Ascending aorta (tissue), 2 donors: ENCODE data around the gene GRB10. TPM values are rescaled to one million over a fixed set of nuclear protein-coding genes. Genes with fewer than 3 reads are reported as not detected.

Source experiments
- DNase-seq, 2 donors: peaks; one replicate each; pipeline ENCODE4 v3.0.0-alpha.2; 2019; ENCODE audit warnings: low spot score in 2 of 2
- H3K27ac ChIP-seq, 2 donors: fragments of 200-600 bp; sonication (generic); one replicate each; pipeline ENCODE4 v1.5.1; 2016 to 2017; ENCODE audit warnings: mild to moderate bottlenecking in 1 of 2
- H3K27me3 ChIP-seq: fragments of 200-600 bp; sonication (generic); one replicate; pipeline ENCODE4 v1.5.1; 2017
- H3K36me3 ChIP-seq, 2 donors: fragments of 200-600 bp; sonication (generic); one replicate each; pipeline ENCODE4 v1.5.1; 2016
- H3K4me1 ChIP-seq, 2 donors: fragments of 200-600 bp; sonication (generic); one replicate each; pipeline ENCODE4 v1.5.1; 2016 to 2017; ENCODE audit warnings: mild to moderate bottlenecking in 1 of 2
- H3K4me3 ChIP-seq, 2 donors: fragments of 200-600 bp; sonication (generic); one replicate each; pipeline ENCODE4 v1.5.1; 2016 to 2017; ENCODE audit warnings: mild to moderate bottlenecking in 1 of 2
- H3K9me3 ChIP-seq, 2 donors: fragments of 200-600 bp; sonication (generic); one replicate each; pipeline ENCODE4 v1.5.1; 2016
- intact Hi-C: fragments of 100-400 bp; cut with DNase I; formaldehyde crosslinking; loops from one replicate; pipeline ENCODE4 v1.15.1; 2023
- total RNA-seq: library from RNA; depleted of rRNA; stranded (reverse); fragments of >200 nt; gene quantifications from one replicate; pipeline ENCODE4 v1.1.0, GENCODE V29; 2016
- TF ChIP-seq, protein P1 (sequence below), 3 experiments: fragments of 200-600 bp in 2 of 3; fragments of 450-650 bp in 1 of 3; sonication (generic) in 2 of 3; IDR thresholded peaks; one replicate each; pipeline ENCODE4 v1.5.1; 2016 to 2019; ENCODE audit warnings: antibody characterized with exemption in 3 of 3, mild to moderate bottlenecking in 1 of 3, moderate library complexity in 1 of 3

Gene GRB10
- total RNA-seq, 1 donor from 2014 or later = 53.4 TPM

DNA sequence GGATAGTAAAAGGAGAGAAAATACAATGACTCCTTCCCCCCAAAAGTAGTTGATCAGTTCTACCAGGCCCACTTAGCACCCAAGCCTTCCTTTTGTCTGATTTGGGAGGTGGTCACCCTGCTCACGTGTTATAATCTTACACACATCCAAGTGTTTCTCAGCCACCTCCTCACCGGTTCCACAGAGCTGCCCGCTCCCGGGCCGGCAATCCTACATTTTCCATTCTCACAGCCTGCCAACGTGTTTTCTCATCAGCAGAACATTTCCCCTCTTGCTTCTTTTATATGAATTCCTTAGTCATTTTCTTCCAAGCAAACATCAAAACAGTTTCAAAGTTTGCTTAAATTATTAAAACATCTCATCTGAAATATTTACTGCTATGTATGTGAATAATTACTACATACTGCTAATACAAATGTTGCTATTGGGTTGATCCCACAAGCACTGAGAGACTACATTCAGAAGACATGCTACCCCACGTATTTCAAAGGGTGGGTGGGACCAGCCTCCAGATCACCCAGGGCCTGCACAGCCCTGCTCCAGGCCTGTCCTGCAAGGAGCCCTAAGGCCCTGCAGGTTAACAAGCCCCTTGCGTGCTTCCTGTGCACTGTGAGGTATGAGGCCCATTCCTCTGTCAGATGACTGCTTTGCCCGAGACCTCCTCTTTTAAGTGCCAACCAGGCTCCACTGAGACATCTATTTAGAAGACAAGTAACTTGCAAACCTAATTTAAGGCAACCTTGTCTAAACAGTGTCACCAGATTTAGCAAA, 75.3 kb downstream of the GRB10 start:
- H3K4me1 ChIP-seq = peaks cover 0 to 36% of the 10 kb centered on the region in 2 donors
- H3K27me3 ChIP-seq = no peaks in the 10 kb centered on the region
- peaks cover 0 to 7% of the 10 kb centered on the region in 2 donors for H3K36me3 ChIP-seq
- no peaks in the 10 kb centered on the region for H3K9me3 ChIP-seq
- peak overlapping the region; percentile 51 to 60 for H3K27ac ChIP-seq
- TF ChIP-seq, protein P1, sequence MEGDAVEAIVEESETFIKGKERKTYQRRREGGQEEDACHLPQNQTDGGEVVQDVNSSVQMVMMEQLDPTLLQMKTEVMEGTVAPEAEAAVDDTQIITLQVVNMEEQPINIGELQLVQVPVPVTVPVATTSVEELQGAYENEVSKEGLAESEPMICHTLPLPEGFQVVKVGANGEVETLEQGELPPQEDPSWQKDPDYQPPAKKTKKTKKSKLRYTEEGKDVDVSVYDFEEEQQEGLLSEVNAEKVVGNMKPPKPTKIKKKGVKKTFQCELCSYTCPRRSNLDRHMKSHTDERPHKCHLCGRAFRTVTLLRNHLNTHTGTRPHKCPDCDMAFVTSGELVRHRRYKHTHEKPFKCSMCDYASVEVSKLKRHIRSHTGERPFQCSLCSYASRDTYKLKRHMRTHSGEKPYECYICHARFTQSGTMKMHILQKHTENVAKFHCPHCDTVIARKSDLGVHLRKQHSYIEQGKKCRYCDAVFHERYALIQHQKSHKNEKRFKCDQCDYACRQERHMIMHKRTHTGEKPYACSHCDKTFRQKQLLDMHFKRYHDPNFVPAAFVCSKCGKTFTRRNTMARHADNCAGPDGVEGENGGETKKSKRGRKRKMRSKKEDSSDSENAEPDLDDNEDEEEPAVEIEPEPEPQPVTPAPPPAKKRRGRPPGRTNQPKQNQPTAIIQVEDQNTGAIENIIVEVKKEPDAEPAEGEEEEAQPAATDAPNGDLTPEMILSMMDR (IDR thresholded peaks at IDR 0.05) = no peak
- DNase-seq = no peak
- no peak overlapping the region for H3K4me3 ChIP-seq
- intact Hi-C loops = no loop called here

- H3K27ac ChIP-seq = peak overlapping the region; percentile 51 to 60
- H3K36me3 ChIP-seq = peaks cover 4 to 15% of the 10 kb centered on the region in 2 donors
- peaks cover 0 to 28% of the 10 kb centered on the region in 2 donors for H3K4me1 ChIP-seq
- H3K4me3 ChIP-seq = no peak overlapping the region
- TF ChIP-seq, protein P1 (IDR thresholded peaks at IDR 0.05) = no peak
- DNase-seq = no peak
- H3K27me3 ChIP-seq = no peaks in the 10 kb centered on the region
- intact Hi-C loops = no loop called here
- H3K9me3 ChIP-seq = no peaks in the 10 kb centered on the region
Observed at GRCh38 chr7:50706469-50706937, 76.2 kb downstream of the GRB10 start.

DNA sequence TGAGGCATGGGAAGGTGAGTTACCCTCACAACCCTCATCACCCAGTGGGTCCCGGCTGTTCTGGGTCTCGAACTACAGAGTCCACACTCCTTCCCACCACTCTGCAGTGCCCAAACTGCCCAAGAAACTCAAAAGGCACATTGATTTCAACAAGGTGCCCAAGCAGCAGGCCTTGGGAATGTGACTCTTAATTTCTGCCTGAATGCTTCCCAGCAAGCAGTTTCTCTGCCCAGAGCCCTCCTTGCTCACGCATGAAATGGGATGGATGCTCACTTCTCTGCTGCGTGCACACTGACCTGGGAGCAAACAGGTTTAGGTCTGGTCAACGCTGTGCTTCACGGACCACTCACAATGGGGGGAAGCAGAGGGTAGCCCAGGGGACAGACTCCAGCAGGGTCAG, 77.9 kb downstream of the GRB10 start:
- Histone ChIP-seq H3K27me3 (no peaks in the 10 kb centered on the region), H3K36me3 (peaks cover 4 to 23% of the 10 kb centered on the region in 2 donors), H3K4me3 (no peak overlapping the region), H3K4me1 (peaks cover 0 to 17% of the 10 kb centered on the region in 2 donors), H3K27ac (no peak overlapping the region), H3K9me3 (no peaks in the 10 kb centered on the region)
- TF ChIP-seq, protein P1 (IDR thresholded peaks at IDR 0.05) = no peak
- no peak for DNase-seq
- intact Hi-C loops = no loop called here

DNA sequence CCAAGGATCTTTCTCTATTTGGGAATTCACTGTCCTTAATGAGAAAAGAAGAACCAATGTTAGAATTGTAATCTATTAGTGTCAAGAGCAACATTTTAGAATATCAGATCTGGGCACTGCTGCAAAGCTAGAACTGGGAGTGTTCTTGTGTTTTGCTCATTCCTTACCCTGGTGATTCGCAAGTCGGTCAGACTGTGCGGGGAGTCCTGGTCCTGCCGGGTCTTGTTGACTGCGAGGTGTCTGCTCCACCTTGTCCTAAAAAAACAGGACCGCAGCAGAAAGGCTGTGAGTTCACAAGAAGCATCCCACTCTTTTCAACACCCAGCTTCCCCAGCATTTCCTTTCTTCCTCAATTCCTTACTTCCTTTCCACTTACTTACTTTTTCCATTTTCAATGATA, 79.0 kb downstream of the GRB10 start:
- intact Hi-C loops = no loop called here
- TF ChIP-seq, protein P1 (IDR thresholded peaks at IDR 0.05) = no peak
- Histone ChIP-seq H3K27me3 (no peaks in the 10 kb centered on the region), H3K36me3 (peaks cover 4 to 23% of the 10 kb centered on the region in 2 donors), H3K4me3 (no peak overlapping the region), H3K4me1 (peaks cover 0 to 17% of the 10 kb centered on the region in 2 donors), H3K9me3 (no peaks in the 10 kb centered on the region), H3K27ac (no peak overlapping the region)
- no peak for DNase-seq

GRCh38 chr7:50699143-50699542, 83.6 kb downstream of the GRB10 start:
- Histone ChIP-seq H3K4me1 (peaks cover 0 to 8% of the 10 kb centered on the region in 2 donors), H3K27me3 (no peaks in the 10 kb centered on the region), H3K9me3 (no peaks in the 10 kb centered on the region), H3K36me3 (peaks cover 4 to 23% of the 10 kb centered on the region in 2 donors), H3K27ac (no peak overlapping the region), H3K4me3 (no peak overlapping the region)
- no peak for DNase-seq
- TF ChIP-seq, protein P1 (IDR thresholded peaks at IDR 0.05) = no peak
- intact Hi-C loops = no loop called here
